Astrocyte of the hippocampus (primary cell): ENCODE data around the gene CFDP1.

ENCODE experiments used
- DNase-seq: peaks from one replicate; pipeline ENCODE4 v3.0.0; 2011; ENCODE audit warnings: low read depth, low spot score

CFDP1 gene

DNA sequence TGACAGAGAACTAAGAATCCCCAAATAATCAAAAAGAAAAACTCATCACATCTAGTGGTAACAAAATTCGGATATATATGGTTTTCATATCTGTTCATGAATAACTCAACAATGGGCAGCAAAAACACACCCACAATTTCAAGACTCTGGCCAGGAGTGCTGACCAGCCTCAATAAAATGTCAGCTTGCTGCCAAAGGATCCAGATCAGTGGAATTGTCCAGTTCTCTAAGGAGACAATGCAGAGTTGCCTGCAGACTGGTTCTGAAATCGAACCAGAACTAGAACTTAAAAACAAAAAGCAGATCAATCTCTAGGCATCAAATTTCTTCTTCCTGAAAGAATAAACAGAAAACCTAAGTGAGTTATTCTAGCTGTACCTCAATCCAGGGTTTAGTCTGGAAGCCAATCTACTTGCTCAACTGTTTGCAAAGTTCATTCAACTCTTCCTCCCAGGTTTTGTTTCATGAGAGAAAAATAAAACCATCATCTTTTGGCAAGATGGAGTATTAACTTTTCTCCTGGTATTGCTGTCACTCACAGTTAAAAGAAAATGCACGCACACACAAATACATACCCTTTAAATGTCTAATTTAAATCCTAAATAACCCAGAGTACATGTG lies 61.0 kb downstream of the CFDP1 start:
- DNase-seq = peak; percentile 45

GRCh38 chr16:75371171-75371570 lies 62.1 kb downstream of the CFDP1 start:
- no peak for DNase-seq

DNA sequence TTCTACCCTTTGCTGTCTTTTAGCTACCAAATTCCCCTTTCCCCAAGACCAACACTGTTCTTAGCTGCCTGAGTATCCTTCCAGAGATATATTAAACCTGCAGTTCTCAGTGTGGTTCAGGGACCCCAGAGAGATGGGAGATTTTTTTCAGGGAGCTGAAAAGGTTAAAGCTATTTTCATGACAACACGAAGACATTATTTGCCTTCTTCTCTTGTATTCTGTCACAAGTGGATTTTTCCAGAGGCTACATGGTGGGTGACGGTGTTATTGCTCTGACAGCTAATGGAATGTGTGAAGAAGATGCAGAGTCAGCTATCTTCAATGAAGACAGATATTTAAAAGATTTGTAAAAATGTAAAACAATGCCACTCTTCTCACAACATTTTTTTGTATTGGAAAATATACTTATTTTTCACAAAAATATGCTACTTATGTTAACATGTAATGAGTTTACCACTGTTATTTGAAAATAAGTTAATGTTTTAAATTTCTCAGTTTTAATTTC lies 69.0 kb downstream of the CFDP1 start:
- DNase-seq = no peak

DNA sequence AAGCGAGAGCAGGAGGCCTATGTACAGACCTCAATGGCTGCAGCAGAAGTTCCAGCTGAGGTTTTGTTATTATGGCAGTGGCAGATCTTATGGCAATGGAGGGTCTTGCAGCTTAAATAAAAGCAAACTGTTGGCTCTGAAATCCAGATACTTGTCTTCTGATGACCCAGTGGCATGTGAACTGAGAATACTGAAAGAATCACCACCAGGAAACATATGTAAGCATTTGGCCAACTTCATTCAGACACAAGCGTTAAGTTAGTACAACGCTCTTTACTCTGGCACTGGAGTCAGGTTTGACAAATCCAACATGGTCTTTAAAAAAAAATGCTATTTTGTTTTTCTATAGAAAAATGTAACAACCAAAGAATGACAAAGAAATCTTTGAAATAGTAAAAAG lies 70.5 kb downstream of the CFDP1 start:
- no peak for DNase-seq

- DNase-seq = no peak
Observed at GRCh38 chr16:75361936-75362335, 71.4 kb downstream of the CFDP1 start.

DNA sequence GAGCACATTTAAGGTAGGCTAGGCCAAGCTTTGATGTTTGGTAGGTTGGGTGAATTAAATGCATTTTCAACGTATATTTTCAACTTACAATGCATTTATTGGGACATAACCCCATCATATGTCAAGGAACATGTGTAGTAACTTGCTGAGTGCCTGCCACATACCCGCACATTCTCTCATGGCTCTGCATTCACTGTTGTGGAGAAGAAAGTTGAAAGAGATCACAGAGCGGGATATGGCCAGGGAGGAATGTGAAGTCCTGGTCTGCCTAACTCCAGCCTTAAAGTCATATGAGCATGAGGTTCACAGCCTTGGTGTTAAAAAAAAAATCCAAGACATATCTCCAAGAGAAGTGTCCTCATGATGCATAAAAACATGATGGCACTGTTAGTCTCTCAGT lies 79.1 kb downstream of the CFDP1 start:
- no peak for DNase-seq

GRCh38 chr16:75351183-75351582 lies 82.1 kb downstream of the CFDP1 start:
- peak; percentile 80 for DNase-seq

DNA sequence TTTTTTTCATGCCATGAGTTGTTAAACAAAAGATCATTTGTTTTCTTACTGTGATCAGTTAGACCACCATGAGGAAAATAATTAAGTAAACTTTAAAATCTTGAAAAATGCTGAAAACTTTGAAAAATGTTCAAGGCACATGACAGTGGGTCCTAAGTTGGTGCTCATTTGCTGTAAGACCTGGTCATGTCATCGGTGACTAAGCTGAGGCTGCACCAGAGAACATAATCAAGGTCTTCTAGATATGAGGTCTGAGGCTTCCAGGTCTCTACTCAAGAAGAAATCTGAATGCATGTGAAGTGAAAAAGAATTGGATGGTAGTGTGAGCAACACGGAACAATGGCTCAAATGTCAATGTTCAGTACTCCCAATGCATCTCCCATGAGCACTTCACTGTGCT lies 87.6 kb downstream of the CFDP1 start:
- DNase-seq = no peak

DNA sequence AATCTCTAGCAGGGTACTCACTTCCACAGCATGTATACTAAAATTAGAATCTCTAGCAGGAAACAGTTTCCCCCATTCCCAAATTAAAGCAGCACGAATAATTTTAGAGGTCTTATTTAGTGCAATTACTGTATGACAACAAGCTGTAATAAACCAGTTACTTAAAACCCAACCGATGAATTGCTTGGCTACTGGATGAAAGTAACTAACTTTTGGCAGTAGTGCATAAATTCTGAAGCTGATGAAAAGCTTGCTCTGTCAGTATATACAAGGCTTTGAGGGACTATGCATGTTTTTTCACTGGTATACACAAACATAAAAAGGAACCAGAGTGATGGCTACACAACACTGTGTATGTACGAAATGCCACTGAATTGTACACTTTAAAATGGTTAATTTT lies 89.4 kb downstream of the CFDP1 start:
- no peak for DNase-seq

DNA sequence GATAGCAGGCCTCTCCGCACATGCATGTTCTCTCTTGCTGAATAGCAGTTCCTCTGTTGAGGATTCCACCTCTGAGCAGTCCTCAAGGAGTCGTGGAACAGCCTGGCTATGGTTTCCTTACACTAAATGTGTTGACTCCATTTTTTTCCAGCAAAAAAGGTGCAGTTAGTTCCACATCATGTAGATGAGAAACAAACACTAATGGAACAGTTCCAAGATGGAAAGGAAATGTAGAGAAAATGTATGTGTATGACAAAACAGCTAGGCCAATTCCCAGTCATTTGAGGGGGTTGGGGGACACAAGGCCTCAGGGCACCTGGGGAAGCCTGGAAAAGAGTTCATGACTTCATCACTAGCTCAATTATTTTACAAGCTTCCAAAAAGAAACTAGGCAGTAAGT lies 90.0 kb downstream of the CFDP1 start:
- DNase-seq = no peak

DNA sequence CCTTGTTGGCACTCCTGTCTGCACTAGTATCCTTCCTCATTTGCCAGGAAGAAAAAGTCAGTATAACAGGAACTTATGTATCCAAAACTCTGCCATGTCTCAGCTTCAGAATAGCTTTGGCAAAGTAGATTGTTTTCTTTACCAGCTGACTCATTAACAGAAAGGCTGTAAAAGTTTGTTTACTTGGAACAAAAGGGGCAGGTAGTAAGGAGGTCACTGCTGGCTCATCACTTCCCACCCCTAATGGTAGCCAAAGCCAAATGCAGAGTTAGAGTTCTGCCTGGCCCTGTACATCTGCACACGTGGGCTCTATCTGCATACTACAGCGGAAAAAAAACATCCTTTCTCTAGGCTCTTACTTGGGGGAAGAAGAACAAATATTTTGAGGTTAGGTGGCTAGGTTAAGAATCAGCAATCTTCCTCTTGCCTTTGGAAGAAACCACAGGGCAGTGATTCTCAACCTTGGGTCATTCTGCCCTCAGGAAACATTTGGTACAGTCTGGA lies 90.9 kb downstream of the CFDP1 start:
- DNase-seq = peak; percentile 65

DNA sequence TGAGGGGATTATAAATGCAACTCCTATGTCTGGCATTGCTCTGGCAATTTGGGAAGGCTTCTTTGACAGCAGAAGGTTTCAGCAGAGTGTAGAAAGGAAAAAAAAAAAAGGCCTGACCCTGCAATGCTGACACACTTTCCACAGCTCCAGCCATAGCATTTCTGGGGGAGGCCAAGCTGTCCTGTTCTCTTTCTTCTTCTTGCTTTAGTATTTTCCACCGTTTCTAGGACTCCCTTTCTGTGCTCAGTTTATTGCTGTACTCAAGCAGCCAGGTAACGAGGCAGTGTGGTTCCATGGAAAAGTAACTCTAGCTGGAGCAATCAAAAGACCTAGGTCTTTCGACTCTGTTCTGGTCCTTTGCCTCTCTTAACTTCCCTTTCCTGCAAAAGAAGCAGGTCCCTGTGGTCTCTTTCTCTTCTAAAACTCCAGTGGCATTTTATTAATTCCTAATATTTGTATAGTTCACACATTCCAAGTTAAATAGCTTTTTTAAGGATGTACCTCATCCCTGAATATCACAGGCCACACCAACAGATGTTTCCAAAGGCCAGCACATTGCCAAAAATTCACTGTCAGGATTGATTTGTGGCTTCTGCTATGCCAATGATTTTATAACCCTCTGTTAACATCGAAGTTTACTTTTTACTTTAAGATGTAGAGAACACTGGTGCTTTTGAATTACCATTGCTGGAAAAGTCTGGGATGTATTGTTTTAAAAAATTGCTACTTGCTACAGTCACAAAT lies 91.6 kb downstream of the CFDP1 start:
- no peak for DNase-seq

DNA sequence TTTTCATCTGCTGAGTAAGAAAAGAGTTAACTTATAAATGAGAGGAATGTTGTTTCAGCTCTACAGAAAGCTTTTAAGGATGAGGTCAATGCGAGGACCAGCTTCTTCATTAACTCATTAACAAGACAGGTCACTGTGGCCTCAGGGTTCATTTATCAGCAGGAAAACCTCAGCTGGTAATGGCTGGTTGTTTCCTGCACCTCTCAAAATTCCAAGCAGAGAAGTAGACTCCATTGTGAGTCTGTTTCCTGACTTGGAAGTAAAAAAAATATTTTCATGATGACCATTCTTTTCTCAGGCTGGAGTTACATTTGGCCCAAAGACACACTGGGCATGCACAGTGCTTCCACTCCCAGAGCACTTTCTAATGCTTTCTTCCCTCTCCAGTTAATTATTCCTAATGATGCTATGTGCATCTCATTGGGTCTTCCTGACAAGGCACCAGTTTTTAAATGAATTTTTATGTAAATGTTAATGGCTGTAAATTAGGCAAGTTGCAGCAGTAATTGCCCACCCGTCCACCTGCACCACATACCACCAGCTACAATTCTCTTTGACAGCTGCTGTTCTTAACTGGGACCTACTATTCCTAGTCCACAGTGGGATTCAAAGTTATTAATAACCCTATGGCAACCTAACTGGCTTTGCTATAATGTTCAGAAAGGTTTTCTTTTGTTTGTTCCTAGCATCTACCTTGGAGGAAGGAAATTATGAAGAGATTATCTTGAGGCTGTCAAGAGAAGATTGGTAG lies 92.4 kb downstream of the CFDP1 start:
- peak; percentile 56 for DNase-seq

GRCh38 chr16:75337430-75337829 lies 95.9 kb downstream of the CFDP1 start:
- no peak for DNase-seq

DNA sequence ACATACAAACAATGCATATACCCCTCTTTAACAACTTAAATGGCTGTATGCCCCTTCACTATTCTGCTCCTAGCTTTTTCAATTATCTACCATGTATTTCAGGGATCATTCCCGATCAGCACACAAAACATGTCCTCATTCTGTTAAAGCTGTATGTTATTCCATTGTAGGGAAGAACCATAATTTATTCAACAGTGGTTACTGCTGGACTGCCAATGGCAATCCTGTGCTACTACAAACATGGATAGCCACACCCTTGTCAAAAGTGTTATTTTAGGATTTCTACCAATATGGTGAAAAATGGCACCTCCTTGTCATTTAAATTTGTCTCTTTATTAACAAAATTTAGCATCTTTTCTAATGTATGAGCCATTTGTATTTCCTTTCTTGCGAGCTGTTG lies 96.8 kb downstream of the CFDP1 start:
- DNase-seq = no peak

DNA sequence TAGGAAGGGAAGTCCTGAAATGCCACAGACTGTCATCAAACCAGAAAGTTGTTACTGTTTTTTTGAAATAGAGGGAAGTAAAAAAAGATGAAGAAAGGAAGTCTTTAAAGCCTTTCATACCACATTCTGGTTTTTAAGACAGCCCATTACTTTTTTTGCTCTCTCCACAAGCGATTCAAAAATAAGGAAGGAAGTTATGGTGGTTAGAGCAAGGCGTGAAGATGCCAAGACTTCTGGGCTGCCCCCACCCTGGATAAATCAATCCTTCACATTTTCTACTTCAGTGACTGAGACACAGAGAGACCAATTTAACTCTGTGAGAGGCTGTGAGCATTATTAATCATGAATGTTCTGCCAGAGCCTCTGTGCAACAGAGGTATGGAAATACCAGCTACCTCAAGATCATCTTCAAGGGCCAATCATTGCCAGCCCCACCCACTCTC lies 99.6 kb downstream of the CFDP1 start:
- DNase-seq = no peak

DNA sequence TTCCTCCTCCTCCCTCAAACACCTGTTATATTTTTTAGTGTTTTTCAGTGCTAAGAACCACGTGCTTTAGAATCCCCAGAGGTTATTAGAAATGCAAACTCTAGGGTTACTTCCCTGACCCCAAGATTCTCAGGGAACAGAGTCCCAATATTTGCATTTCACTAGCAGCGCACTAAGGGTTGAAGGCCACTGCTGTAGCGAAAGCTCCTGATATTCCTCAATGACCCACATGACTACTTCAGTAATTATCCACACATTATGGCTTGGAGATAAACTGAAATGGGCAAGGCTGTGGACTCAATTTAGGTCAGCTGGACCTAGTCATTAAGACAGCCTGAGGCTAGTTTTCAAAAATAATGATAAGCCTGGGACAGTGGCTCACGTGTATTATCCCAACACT lies 103.4 kb downstream of the CFDP1 start:
- no peak for DNase-seq

- DNase-seq = no peak
Observed at GRCh38 chr16:75326333-75326732, 107.0 kb downstream of the CFDP1 start.

- no peak for DNase-seq
Observed at GRCh38 chr16:75323933-75324332, 109.4 kb downstream of the CFDP1 start.

GRCh38 chr16:75323198-75323597 lies 110.1 kb downstream of the CFDP1 start:
- no peak for DNase-seq

- no peak for DNase-seq
Observed at GRCh38 chr16:75322740-75323139, 110.6 kb downstream of the CFDP1 start.

DNA sequence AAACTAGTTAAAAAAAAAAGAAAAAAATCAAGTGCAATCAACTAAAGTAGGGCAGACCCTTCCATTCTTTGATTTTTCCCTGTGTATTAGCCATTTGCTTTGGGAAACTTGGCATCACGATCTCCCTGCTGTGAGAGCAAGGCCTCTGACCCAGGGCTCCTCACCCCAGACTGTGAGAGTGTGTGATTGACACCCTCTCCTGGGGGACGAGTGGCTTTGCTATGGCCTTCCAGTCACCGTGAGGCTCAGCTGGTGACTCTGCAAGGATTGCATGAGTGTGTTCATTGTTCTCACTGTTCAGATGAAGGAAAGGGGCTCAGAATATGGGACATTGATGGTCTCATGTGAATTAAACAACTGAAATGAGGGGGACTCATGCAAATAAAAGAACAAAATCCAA lies 112.9 kb downstream of the CFDP1 start:
- DNase-seq = no peak
